NCI-H187 treated with DMSO at 0.1 percent for 48 hours (cell line): ENCODE data around the gene MGAT5.
A peak's percentile ranks its signal among the peaks of the same experiment; 100 is the strongest.
"Not testable (repeated sequence)": the region's sequence is repeated elsewhere in the genome, so short reads cannot be mapped to it uniquely, and the experiment has no call there.

Source experiments
- DNase-seq: peaks from one replicate; lab custom pipeline; 2025; lab: John Stamatoyannopoulos, UW

MGAT5 gene

DNA sequence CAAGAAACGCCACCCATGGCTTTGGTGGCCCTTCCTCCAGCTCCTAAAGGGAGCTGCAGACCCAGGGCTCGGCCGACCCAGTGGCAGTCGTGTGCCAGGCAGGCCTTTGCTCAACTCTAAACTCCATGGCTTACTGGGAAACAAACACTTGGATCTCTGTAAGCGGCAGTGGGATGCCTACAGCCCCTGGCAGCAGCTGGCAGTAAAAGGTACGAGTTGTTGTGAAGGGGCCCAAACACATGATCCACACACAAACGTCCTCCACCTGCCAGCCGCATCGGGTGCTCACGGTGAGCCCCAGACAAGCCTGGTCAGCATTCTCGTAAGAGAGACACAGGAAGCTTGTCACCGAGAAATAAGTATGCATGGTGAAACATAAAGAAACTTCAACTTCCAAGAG lies 214.9 kb downstream of the MGAT5 start:
- DNase-seq, result no peak

DNA sequence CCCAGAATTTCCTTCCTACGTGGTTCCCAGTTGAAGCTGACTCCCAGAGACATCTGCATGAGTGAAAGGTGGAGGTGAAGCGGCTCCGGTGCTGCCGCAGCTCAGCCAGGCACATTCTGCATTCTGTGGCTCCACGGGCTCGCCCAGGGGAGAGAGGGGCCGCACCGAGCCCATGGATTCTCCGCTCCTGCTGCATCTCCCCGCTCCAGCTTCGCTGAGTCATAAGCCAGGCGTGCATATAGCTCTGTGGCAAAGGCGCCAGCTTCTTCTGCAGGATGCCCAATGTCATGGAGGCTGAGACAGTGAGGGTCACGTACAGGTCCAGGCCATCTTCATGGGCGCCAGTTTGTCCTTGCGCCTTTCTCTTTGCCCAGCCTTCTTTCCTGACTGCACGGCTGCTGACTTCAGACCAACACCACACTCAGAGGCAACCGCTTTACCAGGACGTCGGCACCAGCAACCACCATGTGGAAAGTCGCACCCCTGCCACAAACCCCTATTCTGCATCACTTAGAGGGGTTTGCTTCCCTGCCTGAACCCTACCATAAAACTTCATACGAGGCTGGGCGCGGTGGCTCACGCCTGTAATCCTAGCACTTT lies 215.7 kb downstream of the MGAT5 start:
- no peak for DNase-seq

DNA sequence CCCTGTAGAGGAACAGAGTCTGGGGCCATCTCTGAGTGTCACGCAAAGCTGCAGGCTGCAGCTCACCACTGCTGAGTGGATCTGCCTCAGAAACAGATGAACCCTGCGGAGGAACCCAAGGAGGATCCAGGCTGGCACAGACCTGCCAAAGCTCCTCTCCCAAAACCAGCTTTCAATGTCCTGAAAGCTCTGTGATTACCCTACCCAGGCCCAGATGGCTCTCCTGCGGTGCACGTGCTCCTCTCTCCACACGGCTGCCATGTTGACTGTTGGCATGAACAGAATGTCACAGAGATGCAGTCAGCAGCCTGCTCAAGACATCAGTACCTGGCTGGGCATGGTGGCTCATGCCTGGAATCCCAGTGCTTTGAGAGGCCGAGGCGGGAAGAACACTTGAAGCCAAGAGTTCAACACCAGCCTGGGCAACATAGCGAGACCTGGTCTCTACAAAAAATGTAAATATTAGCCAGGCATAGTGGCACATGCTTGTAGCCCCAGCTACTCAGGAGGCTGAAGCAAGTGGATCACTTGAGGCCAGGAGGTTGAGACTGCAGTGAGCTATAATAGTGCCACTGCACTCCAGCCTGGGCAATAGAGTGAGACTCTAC lies 216.8 kb downstream of the MGAT5 start:
- DNase-seq, result no peak

DNA sequence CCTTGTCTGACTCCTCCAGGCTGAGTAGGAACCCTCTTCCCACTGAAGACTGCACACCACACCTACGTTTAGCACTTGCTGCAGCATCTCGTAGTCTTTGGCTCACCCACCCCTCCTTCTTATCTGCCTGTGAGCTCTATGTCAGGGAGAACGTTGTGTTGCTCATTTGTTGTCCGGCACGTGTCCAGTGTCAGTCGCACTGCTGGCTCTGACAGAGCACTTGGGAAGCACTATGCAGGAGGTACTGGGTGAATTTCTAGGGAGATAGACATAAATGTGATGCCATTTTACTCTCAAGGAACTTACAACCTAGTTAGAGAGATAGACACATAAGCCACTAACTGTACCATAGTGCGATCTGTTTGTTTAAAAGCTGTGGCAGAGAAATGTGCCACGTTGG lies 223.1 kb downstream of the MGAT5 start:
- not testable (repeated sequence) for DNase-seq

DNA sequence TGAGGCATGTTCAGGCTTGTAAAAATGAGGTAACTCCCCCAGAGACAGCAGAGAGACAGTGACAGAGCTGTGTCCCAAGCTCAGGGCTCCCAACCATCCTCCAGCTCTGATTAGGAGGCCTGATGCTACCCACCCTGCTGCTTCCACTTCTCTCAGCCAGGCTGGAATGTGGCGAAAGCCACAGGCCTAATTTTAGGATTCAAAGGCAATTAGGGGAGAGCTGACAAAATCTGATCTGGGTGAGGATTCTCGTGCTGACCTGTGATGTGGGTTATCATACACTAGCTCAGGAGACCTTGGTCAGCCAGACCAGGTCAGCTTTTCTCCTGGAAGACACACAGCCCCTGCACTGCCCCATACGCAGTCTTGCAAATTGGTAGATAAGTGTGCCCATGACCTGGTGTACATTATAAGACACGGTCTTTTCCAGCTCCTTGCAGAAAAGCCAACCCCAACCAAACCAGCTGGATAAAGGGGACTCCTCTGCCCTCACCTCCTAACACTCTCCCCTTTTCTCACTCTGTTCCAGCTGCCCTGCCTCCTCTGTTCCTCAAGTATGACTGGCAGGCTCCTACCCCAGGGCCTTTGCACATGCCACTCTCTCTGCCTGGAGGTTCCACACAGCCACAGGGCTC lies 225.9 kb downstream of the MGAT5 start:
- no peak for DNase-seq

DNA sequence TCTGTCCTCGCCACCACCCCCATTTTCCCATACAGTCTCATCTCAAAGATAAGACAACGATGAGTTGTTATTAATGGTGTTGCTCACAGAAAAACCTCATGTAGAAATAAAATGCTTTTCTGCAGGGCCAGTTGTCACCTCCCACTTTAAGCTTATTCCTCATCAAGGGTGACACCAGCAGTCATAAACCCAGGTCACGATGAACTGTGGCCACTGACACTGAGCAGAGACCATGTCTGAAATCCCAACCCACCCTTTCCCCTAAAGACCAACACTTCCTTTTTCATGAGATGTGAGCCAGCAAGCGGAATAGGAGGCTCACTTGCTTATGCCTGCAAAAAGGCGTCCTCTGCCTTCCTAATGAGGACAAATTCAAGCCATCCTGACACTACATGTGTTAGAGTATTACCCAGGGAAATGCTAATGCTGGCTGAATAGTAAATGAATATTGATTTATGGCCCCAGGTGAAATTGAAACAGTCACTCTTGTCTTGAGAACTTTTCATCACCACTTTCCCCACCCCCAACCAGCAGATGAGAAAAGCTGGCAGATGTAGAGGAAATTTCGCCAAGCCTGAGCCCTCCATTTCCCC lies 228.4 kb downstream of the MGAT5 start:
- DNase-seq, result no peak

DNA sequence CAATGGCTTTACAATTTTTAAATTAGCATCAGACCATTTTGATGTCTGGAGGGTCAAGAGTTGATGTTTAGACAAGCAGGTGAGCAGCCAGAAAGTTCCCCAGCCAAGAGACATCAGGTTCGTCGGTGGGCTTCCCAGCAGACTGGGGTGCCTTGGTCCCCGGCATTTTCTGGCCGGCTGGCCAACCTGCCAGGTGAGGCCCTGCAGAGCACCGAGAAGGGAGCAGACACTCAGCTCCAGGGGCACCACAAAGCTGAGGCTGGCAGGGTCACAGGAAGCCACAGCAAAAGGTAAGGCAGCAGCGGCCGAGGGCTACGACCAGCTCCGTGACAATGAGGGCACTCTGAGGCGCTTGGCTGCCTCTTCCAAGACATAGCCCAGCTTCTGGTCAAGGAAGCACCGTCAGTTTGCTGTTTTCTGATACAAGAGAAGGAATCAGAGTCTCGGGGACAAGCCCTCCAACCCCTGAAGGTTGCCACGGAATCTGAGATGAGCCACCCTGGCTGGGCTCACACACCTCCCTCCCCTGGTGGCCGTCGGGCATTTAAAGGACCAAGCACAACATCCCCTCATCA lies 229.0 kb downstream of the MGAT5 start:
- DNase-seq, result no peak

DNA sequence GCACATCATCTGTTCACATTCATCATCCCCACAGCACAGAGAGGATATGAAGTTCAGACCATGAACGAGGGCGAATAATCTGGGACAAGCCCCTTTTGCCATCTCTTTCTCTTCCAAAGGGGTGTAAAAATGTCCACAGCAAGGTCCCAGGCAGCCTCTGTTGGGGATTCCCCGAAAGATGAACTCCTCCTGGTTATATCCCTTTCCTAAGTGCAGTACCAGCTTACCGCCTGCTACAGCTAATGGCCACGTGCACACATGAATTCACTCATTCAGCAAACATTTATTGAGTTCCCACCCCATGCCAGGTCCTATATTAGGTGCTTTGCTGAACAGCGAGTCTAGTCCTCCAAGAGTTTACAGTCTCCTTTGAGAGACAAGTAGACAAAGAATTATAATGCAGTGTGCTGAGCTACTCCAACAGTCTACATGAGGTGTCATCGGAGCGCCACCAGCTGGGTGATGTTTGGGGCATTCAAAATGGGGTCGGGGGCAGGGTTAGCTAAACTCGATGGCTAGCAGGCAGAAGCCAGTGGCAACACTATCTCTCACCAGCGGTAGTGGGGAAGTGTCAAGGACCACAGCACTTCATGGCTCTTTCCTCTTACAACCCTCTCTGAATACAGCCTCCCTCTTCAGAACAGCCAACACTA lies 236.0 kb downstream of the MGAT5 start:
- no peak for DNase-seq

DNA sequence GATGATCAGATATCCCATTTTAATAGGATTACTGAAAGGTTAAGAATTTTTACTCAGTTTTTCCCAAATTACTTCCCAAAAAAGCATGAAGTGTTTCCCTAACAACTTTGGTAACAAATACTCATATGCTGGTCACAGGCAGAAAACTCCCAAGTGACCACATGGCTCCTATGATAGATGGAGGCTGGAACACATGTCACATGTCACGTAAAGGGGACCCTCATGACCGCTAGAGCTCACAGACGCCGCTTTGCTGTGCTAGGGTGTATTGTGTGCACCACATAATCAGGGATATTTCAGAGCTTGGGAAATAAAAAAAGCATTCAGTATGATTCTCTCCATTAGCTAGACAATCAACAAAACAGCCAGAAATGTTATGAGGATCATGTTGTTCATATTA lies 236.7 kb downstream of the MGAT5 start:
- no peak for DNase-seq

DNA sequence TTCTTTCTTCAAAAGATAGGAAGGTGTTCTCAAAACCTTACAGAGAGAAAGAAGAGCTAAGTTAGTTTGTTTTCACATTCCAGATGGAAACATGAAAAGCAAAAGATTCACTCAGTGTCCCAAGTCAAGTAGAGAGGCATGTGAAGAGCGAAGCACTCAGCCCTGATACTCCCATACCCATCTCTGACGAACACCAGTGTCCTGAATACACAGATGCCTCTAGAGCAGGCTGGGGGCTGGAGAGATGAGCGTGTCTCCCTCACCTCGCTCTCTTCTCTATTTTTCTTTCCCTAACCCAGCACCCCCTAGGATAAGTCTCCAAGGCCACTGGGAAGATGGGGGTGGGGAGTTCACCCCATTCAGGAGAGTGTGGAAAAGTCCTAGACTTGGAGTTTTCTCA lies 237.2 kb downstream of the MGAT5 start:
- DNase-seq, result no peak

DNA sequence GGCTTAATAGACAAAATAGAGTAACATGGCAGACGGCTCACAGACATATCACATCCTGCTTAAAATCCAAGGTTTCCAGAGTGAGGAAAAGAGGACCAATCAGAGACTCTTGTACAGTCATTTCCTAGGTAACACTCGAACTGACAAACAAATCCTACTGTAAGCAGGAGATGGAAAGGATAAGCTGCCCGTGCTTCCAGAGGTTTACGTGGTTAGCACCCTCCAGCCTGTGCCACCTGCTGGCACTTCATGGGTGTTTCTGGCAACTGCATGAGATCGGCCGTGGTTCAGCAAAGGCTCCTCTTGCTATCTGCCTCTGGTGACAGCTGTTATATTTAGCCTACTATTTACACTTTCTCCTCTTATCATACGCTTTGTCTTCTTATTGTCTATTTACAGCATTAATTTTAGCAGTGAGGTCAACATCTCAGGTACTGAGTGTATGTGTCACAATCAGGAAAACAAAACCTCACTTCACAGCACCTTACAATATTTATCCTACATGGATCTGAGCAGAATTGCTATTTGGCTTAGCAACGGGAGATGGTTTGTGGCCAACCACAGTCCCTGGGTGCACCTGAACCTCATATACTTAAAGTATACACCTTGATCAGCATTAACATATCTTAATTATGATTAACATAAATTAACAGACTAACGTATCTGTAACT lies 238.0 kb downstream of the MGAT5 start:
- DNase-seq, result peak; percentile 54

DNA sequence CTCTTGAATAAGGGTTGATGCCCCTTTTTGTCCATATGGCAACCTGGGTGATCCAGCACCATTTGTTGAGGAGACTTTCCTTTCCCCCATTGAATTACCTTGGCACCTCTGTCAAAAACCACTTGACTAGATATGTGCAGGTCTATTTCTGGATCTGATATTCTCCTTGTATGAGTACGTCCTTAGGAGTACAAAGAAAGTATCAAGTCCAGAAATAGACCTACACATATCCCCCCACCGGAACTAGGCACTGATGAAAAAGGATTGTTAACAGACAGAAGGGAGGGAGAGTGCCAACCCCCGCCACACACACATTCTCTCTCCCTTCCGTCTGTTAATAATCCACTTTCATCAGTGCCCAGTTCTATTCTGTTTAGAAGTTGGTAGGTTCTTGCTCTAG lies 239.9 kb downstream of the MGAT5 start:
- no peak for DNase-seq

DNA sequence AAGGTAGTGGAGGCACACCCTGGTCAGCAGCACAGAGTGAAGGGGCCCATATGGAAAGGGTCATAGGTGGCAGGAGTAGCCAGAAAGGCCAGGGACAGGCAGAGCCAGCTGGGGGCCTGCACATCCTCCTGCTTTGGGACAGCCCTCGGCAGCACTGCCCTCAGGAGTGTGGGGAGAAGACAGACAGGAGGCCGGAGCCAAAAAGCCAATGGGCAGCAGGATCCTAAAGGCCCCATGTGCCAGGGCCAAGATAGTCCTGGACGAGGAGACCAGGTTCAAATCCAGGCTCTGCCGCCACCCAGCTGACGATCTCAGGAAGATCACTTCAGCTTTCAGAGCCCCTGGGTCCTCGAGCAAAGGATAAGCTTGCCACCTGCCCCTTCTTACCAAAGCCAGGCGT lies 244.8 kb downstream of the MGAT5 start:
- DNase-seq, result no peak

DNA sequence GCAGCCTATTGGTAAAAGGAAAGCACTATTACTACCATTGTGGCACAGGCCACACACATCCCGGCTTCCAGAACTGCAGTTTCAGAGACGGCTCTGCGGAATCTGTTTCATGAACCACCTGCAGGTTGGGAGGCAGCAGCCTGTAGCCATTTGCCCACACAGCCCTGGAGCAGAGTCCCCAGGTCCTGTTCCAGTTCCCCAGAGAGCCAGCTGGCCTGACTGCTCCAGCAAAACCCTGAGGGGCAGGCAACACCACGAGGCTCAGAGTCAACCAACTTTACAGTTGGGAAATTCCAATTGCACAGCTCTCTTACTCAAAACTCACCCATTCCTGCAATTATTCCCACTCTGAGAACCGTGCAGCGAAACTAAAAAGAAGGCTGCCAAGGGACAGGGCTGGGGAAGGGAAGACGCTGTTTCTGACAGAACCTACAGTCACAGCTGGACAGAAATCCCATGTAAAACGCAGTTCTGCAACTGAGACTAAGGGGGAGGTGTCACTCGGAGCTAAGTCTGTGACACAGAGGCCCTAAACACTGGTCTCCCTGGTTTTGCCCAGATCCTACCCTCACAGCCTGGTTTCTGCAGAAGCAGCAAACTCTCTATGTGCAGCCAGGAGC lies 245.5 kb downstream of the MGAT5 start:
- DNase-seq, result no peak

DNA sequence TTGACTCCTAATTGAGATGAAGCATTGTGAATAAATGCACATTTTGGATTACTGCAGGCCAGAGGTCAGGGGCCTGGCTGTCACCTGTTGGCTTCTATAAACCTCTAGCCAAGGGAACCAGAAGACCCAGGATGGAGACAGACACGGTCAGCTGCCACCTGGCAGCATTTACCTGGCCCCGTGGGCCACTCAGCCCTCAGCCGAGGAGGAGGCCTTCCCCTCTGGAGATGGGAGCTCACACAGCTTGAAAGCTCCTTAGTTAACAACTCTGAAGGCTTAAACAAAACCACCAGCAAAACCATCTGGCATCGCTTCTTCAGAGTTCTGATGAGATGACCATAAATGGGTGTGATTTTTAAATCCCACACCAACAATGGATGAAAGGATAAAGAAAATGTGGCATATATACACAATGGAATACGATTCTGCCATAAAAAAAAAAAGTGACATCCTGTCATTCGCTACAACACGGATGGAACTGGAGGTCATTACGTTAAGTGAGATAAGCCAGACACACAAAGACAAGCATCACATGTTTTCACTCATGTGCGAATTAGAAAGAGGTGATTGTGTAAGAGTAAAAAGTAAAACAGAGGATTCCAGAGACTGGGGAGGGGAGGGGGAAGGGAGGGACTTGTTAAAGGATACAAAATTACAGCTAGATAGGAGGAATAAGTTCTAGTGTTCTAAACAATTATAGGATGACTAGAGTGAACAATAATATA lies 246.5 kb downstream of the MGAT5 start:
- no peak for DNase-seq

DNA sequence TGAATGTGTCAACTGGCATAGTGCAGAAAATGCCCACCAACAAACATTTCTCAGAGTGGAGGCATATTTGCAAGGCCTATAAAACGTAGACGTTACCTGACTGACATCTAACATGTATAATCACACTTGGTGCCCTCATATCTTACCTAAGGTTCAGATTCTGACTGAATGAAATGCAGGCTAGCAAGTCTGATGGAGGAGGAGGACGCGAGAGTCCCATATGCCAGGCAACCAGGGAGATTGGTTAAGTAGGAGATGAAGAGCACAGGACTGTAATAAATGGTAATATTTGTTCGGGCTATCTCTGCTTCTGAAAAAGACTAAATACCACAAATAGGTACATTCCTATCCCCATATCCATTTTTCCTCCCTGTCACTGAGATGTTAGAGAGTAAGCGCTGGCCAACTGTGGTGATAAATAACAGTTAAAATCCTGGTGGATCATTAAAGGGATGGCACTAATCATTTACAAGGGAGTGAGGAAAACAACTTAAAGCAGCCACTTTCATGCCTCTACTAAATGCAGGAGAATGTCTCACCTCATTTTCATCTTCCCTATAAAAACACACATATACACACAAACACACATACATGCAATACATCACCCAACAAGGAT lies 247.7 kb downstream of the MGAT5 start:
- DNase-seq, result no peak

DNA sequence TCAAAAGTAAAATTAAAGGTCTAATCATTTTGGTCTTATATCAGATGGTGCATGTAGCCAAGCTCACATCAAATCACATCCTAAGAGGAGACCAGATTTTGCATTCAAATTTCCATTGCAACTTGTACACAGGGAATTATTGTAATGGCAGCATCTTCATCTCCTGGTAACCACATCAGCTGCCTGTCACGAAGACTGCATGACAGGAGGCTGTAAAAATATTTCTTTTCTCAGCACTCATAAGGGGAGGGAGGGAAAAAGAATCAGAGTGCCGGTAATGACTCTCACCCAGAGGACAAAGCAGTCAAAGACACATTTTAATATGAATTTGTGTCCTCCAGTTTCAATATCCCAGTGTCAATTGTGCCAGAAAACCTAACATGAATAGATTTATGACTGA lies 248.2 kb downstream of the MGAT5 start:
- no peak for DNase-seq
